Measurements from ENCODE around the gene SERPINB12.

SERPINB12 gene

DNA sequence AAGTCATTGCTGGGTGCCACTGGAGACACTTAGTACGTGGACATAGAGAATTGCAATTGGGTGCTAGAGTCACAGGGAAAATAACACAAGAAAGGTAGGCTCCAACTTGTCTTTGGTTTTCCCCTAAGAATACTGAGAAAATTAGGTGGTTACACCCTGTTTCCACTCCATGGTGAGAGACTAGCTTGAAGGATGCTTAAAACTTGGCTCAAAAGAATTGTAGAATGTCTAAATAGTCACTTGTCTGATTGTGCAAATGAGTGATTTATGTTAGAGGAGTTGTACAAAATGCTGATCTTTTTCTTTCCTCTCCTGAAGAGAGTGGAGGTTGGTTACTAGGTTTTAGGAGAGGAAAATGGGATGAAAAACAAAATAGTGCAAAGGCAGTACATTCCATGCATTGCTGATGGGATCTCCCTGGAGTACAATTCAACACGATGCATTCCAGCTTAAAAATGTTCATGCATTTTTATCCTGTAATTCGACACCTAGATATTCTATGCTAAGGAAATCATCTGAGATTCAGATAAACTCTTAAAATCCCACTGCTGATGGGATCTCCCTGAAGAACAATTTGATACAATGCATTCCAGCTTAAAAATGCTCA is 2.2 kb upstream of the SERPINB12 start:
- Histone ChIP-seq H3K36me3 (replicated peaks) (no peaks in the 10 kb centered on the region), H3K27ac (no peak overlapping the region), H3K4me3 (ENCODE audit: low read depth, low read length) (no peak overlapping the region), H3K27me3 (replicated peaks) (no peaks in the 10 kb centered on the region)
- in situ Hi-C loops (cut with HindIII; ENCODE audit: low pct_ligation_motif_present, low sequenced_read_pairs), result no loop called here
- TF ChIP-seq, protein P1, sequence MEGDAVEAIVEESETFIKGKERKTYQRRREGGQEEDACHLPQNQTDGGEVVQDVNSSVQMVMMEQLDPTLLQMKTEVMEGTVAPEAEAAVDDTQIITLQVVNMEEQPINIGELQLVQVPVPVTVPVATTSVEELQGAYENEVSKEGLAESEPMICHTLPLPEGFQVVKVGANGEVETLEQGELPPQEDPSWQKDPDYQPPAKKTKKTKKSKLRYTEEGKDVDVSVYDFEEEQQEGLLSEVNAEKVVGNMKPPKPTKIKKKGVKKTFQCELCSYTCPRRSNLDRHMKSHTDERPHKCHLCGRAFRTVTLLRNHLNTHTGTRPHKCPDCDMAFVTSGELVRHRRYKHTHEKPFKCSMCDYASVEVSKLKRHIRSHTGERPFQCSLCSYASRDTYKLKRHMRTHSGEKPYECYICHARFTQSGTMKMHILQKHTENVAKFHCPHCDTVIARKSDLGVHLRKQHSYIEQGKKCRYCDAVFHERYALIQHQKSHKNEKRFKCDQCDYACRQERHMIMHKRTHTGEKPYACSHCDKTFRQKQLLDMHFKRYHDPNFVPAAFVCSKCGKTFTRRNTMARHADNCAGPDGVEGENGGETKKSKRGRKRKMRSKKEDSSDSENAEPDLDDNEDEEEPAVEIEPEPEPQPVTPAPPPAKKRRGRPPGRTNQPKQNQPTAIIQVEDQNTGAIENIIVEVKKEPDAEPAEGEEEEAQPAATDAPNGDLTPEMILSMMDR (IDR thresholded peaks at IDR 0.05; ENCODE audit: low read depth, low read length, missing control alignments), result no peak
- DNase-seq, result peak; percentile 20

DNA sequence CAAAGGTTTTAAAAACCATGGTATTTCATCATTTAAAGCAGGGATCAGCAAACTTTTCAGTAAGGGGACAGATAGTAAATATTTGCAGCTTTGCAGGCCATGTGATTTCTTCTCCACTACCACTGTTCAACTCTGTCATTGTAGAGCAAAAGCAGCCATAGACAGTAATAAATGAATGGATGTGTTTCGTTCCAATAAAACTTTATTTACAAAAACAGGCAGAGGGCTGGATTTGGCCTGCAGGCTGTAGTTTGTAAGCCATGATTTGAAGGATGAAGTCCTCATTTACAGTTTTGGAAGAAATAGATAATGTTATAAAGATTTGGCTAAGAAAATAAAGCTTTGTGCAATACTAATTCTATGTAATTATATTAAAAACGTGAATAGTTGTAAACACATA is 1.8 kb downstream of the SERPINB12 start:
- no peak for DNase-seq
- no peaks in the 10 kb centered on the region for H3K27me3 ChIP-seq (replicated peaks)
- in situ Hi-C loops (cut with HindIII; ENCODE audit: low pct_ligation_motif_present, low sequenced_read_pairs), result no loop called here
- no peaks in the 10 kb centered on the region for H3K36me3 ChIP-seq (replicated peaks)
- TF ChIP-seq, protein P1 (IDR thresholded peaks at IDR 0.05; ENCODE audit: low read depth, low read length, missing control alignments), result no peak
- H3K4me3 ChIP-seq (ENCODE audit: low read depth, low read length), result no peak overlapping the region
- H3K27ac ChIP-seq, result no peak overlapping the region

DNA sequence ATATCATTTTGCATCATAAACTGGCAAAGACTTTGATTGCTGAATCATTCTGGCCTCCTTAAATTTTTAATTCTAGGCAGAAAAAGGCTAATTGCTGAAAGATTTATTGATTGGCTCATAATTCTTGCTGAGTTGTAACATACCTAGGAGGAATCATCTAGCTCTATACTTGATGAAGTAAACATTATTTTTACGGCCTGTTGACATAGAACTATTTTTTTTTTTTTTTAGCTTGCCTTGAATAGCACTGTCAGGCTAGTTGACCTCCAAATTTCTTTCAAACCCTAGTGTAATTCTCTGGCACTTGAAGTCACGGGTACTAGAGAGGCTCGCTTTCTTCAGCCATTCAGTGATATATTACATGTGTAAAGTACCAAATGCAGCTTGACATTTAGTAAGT is 2.8 kb downstream of the SERPINB12 start:
- in situ Hi-C loops (cut with HindIII; ENCODE audit: low pct_ligation_motif_present, low sequenced_read_pairs), result no loop called here
- no peak for DNase-seq
- TF ChIP-seq, protein P1 (IDR thresholded peaks at IDR 0.05; ENCODE audit: low read depth, low read length, missing control alignments), result no peak
- H3K4me3 ChIP-seq (ENCODE audit: low read depth, low read length), result no peak overlapping the region
- no peaks in the 10 kb centered on the region for H3K27me3 ChIP-seq (replicated peaks)
- no peak overlapping the region for H3K27ac ChIP-seq
- no peaks in the 10 kb centered on the region for H3K36me3 ChIP-seq (replicated peaks)

DNA sequence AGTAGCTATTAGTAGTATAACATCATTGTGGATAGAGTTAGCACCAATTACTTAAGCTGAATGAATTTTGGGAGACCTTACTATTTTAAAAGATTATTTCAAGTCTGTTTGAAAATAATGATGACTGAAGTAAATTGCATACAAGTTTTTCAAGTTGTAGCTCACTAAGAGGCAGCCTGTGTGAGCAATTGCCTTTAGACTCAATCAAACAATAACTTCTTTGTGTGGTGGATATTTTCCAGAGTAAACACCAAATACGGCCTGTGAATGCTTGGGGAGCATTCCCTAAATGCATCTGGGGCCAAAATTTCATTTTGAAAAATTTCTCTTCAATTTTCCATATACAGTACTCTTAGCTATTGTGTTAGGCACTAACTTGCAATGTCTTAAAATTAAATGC is 7.9 kb downstream of the SERPINB12 start:
- no peaks in the 10 kb centered on the region for H3K27me3 ChIP-seq (replicated peaks)
- no peak overlapping the region for H3K4me3 ChIP-seq (ENCODE audit: low read depth, low read length)
- in situ Hi-C loops (cut with HindIII; ENCODE audit: low pct_ligation_motif_present, low sequenced_read_pairs), result no loop called here
- no peak overlapping the region for H3K27ac ChIP-seq
- TF ChIP-seq, protein P1 (IDR thresholded peaks at IDR 0.05; ENCODE audit: low read depth, low read length, missing control alignments), result no peak
- H3K36me3 ChIP-seq (replicated peaks), result no peaks in the 10 kb centered on the region
- DNase-seq, result no peak

DNA sequence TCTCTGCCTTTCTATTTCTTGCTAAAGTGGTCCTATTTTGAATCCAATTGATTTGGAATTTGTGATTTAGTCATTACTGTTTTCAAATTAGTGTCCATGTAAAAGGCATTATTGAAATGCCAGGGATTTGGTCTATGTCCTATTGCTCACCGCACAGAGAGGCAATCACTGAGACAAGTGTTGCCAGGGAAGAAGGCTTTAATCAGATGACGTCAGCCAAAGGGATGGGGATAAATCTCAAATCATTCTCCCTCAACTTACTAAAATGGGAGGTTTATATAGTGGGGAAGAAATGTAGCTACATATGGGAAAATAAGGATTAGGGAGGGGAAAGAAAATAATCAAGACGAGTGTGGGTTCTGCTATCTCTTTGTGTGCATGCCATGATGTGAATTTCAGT is 9.6 kb downstream of the SERPINB12 start:
- Histone ChIP-seq H3K4me3 (ENCODE audit: low read depth, low read length) (no peak overlapping the region), H3K27ac (no peak overlapping the region), H3K36me3 (replicated peaks) (no peaks in the 10 kb centered on the region), H3K27me3 (replicated peaks) (no peaks in the 10 kb centered on the region)
- DNase-seq, result no peak
- in situ Hi-C loops (cut with HindIII; ENCODE audit: low pct_ligation_motif_present, low sequenced_read_pairs), result no loop called here
- TF ChIP-seq, protein P1 (IDR thresholded peaks at IDR 0.05; ENCODE audit: low read depth, low read length, missing control alignments), result no peak

DNA sequence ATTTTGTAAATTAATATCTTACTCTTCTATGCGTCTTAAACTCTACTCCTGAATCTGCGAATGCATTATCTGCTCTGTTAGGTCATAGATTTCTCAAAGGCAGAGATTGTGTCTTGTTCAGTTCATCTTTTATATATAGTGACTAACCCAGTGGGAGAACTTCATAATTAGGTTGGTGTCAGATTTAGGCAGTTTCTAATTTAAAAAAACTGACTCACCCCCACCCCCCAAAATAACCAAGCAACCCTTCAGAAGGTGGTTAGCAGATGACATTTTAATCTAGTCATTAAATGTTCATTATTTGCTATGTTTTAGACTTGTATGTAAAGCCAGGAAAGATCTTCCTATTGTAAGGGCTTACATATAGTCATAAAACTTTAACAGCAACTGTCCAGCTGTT is 10.4 kb downstream of the SERPINB12 start:
- in situ Hi-C loops (cut with HindIII; ENCODE audit: low pct_ligation_motif_present, low sequenced_read_pairs), result no loop called here
- Histone ChIP-seq H3K27ac (peak overlapping the region; percentile 40), H3K27me3 (replicated peaks) (no peaks in the 10 kb centered on the region), H3K36me3 (replicated peaks) (no peaks in the 10 kb centered on the region), H3K4me3 (ENCODE audit: low read depth, low read length) (no peak overlapping the region)
- DNase-seq, result no peak
- TF ChIP-seq, protein P1 (IDR thresholded peaks at IDR 0.05; ENCODE audit: low read depth, low read length, missing control alignments), result no peak
